Measurements from ENCODE around the gene PLPPR1. TPM values are rescaled to one million over a fixed set of nuclear protein-coding genes. Genes with fewer than 3 reads are reported as not detected.

Gene PLPPR1
- total and polyA plus RNA-seq, 4 donors = 1.2 to 26.3 (median 2.4) TPM

DNA sequence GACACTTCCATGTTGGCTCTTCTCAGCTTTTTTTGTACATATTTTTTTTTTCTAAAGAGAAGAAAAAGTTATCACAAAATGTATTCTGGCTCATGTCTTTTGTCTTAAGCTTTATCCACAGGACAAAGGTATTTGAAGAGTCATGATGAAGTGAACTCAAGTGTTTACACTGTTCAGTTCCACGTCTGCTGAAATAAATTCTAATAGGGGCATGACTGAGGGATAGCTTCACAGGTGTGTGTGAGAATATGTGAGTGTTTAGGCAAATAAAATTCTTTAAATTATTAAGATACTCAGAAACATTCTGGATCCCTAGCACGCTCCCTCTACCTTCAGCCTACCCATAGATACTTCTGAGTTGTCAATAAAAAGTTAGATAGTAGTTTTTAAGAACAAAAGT is 296.5 kb downstream of the PLPPR1 start:
- Histone ChIP-seq H3K36me3 (ENCODE audit: control insufficient read depth in 4 of 4, insufficient read depth in 3 of 4, low read depth in 1 of 4, low read length in 3 of 4) (no peaks in the 10 kb centered on the region), H3K4me1 (ENCODE audit: control insufficient read depth in 4 of 4, insufficient read depth in 4 of 4, low read length in 3 of 4) (peaks cover 8 to 52% (median 38%) of the 10 kb centered on the region in 4 donors), H3K27me3 (ENCODE audit: control insufficient read depth in 4 of 4, insufficient read depth in 4 of 4, low read length in 3 of 4) (no peaks in the 10 kb centered on the region), H3K9me3 (ENCODE audit: control insufficient read depth in 4 of 4, low read length in 3 of 4) (no peaks in the 10 kb centered on the region), H3K4me3 (ENCODE audit: low read depth in 1 of 3, low read length in 3 of 3) (no peak overlapping the region), H3K27ac (ENCODE audit: low read depth in 1 of 2, low read length in 2 of 2) (peak overlapping the region; percentile 94 to 99), H3K9ac (ENCODE audit: low read depth in 1 of 2, low read length in 2 of 2) (peak overlapping the region in 1 of 2 donors; percentile 88)
- TF ChIP-seq EGR1 (IDR thresholded peaks at IDR 0.05; ENCODE audit: low read depth in 2 of 2) (no peak), FOXA1 (IDR thresholded peaks at IDR 0.05) (no peak), JUND (IDR thresholded peaks at IDR 0.05) (no peak), RXRA (IDR thresholded peaks at IDR 0.05) (no peak), TAF1 (conservative IDR thresholded peaks at IDR 0.05) (no peak), FOXA2 (IDR thresholded peaks at IDR 0.05) (no peak), GABPA (IDR thresholded peaks at IDR 0.05 in 1 of 2, conservative IDR thresholded peaks at IDR 0.05 in 1 of 2) (no peak), NR2F2 (IDR thresholded peaks at IDR 0.05) (no peak), SP1 (IDR thresholded peaks at IDR 0.05) (no peak), HNF4A (conservative IDR thresholded peaks at IDR 0.05) (no peak), HNF4G (IDR thresholded peaks at IDR 0.05) (no peak), YY1 (IDR thresholded peaks at IDR 0.05) (no peak)
- TF ChIP-seq, protein P1, sequence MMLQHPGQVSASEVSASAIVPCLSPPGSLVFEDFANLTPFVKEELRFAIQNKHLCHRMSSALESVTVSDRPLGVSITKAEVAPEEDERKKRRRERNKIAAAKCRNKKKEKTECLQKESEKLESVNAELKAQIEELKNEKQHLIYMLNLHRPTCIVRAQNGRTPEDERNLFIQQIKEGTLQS (IDR thresholded peaks at IDR 0.05) = no peak
- TF ChIP-seq, protein P2, sequence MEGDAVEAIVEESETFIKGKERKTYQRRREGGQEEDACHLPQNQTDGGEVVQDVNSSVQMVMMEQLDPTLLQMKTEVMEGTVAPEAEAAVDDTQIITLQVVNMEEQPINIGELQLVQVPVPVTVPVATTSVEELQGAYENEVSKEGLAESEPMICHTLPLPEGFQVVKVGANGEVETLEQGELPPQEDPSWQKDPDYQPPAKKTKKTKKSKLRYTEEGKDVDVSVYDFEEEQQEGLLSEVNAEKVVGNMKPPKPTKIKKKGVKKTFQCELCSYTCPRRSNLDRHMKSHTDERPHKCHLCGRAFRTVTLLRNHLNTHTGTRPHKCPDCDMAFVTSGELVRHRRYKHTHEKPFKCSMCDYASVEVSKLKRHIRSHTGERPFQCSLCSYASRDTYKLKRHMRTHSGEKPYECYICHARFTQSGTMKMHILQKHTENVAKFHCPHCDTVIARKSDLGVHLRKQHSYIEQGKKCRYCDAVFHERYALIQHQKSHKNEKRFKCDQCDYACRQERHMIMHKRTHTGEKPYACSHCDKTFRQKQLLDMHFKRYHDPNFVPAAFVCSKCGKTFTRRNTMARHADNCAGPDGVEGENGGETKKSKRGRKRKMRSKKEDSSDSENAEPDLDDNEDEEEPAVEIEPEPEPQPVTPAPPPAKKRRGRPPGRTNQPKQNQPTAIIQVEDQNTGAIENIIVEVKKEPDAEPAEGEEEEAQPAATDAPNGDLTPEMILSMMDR (IDR thresholded peaks at IDR 0.05; ENCODE audit: low read depth, low read length, missing input control) = no peak
- TF ChIP-seq, protein P3, sequence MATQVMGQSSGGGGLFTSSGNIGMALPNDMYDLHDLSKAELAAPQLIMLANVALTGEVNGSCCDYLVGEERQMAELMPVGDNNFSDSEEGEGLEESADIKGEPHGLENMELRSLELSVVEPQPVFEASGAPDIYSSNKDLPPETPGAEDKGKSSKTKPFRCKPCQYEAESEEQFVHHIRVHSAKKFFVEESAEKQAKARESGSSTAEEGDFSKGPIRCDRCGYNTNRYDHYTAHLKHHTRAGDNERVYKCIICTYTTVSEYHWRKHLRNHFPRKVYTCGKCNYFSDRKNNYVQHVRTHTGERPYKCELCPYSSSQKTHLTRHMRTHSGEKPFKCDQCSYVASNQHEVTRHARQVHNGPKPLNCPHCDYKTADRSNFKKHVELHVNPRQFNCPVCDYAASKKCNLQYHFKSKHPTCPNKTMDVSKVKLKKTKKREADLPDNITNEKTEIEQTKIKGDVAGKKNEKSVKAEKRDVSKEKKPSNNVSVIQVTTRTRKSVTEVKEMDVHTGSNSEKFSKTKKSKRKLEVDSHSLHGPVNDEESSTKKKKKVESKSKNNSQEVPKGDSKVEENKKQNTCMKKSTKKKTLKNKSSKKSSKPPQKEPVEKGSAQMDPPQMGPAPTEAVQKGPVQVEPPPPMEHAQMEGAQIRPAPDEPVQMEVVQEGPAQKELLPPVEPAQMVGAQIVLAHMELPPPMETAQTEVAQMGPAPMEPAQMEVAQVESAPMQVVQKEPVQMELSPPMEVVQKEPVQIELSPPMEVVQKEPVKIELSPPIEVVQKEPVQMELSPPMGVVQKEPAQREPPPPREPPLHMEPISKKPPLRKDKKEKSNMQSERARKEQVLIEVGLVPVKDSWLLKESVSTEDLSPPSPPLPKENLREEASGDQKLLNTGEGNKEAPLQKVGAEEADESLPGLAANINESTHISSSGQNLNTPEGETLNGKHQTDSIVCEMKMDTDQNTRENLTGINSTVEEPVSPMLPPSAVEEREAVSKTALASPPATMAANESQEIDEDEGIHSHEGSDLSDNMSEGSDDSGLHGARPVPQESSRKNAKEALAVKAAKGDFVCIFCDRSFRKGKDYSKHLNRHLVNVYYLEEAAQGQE (IDR thresholded peaks at IDR 0.05) = no peak
- TF ChIP-seq, protein P4, sequence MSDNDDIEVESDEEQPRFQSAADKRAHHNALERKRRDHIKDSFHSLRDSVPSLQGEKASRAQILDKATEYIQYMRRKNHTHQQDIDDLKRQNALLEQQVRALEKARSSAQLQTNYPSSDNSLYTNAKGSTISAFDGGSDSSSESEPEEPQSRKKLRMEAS (IDR thresholded peaks at IDR 0.05) = no peak
- TF ChIP-seq, protein P5, sequence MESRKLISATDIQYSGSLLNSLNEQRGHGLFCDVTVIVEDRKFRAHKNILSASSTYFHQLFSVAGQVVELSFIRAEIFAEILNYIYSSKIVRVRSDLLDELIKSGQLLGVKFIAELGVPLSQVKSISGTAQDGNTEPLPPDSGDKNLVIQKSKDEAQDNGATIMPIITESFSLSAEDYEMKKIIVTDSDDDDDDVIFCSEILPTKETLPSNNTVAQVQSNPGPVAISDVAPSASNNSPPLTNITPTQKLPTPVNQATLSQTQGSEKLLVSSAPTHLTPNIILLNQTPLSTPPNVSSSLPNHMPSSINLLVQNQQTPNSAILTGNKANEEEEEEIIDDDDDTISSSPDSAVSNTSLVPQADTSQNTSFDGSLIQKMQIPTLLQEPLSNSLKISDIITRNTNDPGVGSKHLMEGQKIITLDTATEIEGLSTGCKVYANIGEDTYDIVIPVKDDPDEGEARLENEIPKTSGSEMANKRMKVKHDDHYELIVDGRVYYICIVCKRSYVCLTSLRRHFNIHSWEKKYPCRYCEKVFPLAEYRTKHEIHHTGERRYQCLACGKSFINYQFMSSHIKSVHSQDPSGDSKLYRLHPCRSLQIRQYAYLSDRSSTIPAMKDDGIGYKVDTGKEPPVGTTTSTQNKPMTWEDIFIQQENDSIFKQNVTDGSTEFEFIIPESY (IDR thresholded peaks at IDR 0.05) = no peak
- DNase-seq (ENCODE audit: low spot score) = no peak
- 58% methylated on average over 2 of the region's 2 CpGs for WGBS
